EH (cell line): ENCODE results near the gene PDE11A.

Experiments used
- DNase-seq: peaks from one replicate; pipeline ENCODE4 v3.0.0-alpha.2; 2015; ENCODE audit warnings: low read depth

PDE11A gene

GRCh38 chr2:177667626-177668025 is 405.0 kb downstream of the PDE11A start:
- peak; percentile 14 for DNase-seq

GRCh38 chr2:177666408-177666807 is 406.2 kb downstream of the PDE11A start:
- DNase-seq = peak; percentile 24

- DNase-seq = no peak
These were observed 406.6 kb downstream of the PDE11A start for GRCh38 chr2:177665948-177666347.

- no peak for DNase-seq
These were observed 407.2 kb downstream of the PDE11A start for GRCh38 chr2:177665328-177665727.

GRCh38 chr2:177662895-177663294 is 409.7 kb downstream of the PDE11A start:
- DNase-seq = no peak

- no peak for DNase-seq
These were observed 411.8 kb downstream of the PDE11A start for GRCh38 chr2:177660742-177661141.

GRCh38 chr2:177658309-177658708 is 414.3 kb downstream of the PDE11A start:
- DNase-seq = no peak

- DNase-seq = no peak
These were observed 420.7 kb downstream of the PDE11A start for GRCh38 chr2:177651833-177652232.

GRCh38 chr2:177649568-177650518 is 422.7 kb downstream of the PDE11A start:
- DNase-seq = no peak

GRCh38 chr2:177646791-177647190 is 425.8 kb downstream of the PDE11A start:
- DNase-seq = no peak

- DNase-seq = no peak
These were observed 426.3 kb downstream of the PDE11A start for GRCh38 chr2:177646241-177646640.

- DNase-seq = no peak
These were observed 431.2 kb downstream of the PDE11A start for GRCh38 chr2:177641331-177641730.

- DNase-seq = no peak
These were observed 432.2 kb downstream of the PDE11A start for GRCh38 chr2:177640423-177640822.

GRCh38 chr2:177639262-177639914 is 433.2 kb downstream of the PDE11A start:
- DNase-seq = no peak

GRCh38 chr2:177638507-177638906 is 434.1 kb downstream of the PDE11A start:
- DNase-seq = no peak

GRCh38 chr2:177636672-177637071 is 435.9 kb downstream of the PDE11A start:
- no peak for DNase-seq

- no peak for DNase-seq
These were observed 436.9 kb downstream of the PDE11A start for GRCh38 chr2:177635696-177636095.

GRCh38 chr2:177633910-177634294 is 438.7 kb downstream of the PDE11A start:
- no peak for DNase-seq

- no peak for DNase-seq
These were observed 439.5 kb downstream of the PDE11A start for GRCh38 chr2:177633111-177633510.

GRCh38 chr2:177631680-177632079 is 440.9 kb downstream of the PDE11A start:
- DNase-seq = no peak

GRCh38 chr2:177629357-177630024 is 443.1 kb downstream of the PDE11A start:
- no peak for DNase-seq

- DNase-seq = no peak
These were observed 443.7 kb downstream of the PDE11A start for GRCh38 chr2:177628831-177629230.
